NCI-H524 treated with DMSO at 0.1 percent for 48 hours (cell line): ENCODE data around the gene ALDH3A1.

Experiments used
- DNase-seq: peaks from one replicate; lab custom pipeline; 2025; lab: John Stamatoyannopoulos, UW

Gene ALDH3A1

DNA sequence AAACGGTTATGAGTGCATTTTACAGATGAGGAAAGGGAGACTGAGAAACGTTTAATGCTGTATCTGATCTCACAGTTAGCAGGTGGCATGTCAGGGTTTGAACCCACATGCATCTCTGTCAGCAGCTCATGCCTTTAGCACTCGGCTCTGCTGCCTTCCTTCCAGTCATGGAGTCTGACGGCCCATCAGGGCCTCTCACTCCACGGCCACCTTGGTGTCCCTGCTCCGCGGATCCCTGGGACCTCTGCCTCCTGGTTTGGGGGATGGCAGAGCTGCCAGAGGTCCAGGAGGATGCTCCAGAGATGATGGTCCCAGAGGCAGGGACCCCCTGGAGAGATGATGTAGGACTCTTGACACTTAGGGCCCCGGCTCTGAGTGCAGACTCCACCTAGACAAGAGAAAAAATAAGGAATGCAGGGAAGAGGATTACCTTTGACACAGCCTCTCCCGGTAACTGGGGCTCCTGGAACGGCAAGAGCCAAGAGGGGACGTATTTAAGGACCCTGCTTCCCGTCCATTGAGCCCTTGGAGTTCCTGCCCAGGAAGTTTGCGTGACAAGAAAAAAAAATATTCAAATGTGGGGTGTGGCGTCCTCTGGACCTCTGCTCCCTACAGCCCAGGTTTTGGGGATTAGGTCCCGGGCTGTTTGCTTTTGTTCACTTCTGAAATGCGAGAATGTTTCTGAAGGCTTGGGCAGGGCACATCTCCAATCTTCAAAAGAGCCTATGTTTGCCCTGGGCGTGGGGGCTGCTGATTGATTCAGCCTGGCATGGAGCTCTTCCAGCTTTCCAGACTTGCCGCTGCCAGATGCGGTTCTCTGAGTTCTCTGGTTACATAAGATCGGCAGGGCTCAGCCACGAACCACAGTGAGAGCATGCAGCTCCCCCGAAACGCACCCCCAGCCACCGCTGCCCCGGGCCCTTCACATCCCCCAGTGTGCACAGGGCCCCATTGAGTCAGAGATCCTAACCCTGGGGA lies at the start of gene ALDH3A1:
Gene ALDH3A1, minus strand, starts transcription at position 470 of the 978 bp plus-strand sequence. CDS start 3,169 bp downstream, outside the sequence.
- DNase-seq: no peak

DNA sequence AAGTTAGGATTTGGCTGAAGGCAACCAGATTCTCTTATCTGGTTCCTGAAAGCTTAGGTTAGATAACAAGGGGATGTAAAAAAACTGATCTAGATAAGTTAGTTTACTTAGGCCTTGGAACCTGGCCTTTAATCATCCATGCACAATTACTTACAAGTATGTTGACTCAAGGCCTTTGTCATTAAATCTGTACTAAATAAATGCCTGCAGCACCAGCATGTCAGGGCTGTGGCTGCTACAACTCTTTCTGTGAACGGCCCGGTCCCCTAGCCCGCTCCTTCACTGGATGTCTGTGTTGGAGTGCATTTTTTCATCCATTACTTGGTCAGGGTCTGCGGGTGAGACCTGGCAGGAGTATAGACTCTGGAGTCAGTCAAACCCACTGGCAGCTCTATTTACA lies 48.4 kb upstream of the ALDH3A1 start:
- DNase-seq: no peak

DNA sequence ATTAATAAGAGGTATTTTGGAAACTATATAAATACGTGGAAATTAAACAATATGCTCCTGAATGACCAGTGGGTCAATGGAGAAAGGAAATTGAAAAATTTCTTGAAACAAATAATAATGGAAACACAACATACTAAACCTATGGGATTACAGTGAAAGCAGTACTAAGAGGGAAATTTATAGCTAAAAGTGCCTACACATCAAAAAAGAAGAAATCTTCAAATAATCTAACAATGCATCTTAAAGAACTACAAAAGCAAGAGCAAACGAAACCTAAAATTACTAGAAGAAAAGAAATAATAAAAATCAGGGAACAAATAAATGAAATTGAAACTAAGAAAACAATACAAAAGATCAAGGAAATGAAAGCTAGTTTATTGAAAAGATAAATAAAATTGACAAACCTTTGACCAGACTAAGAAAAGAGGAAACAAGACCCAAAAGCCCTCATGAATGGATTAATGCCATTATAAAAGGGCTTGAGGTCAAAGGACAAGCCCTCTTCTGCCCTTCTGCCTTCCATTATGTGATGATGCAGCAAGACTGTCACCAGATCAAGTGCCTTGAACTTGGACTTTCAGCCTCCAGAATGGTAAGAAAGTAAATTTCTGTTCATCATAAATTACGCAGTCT lies 43.9 kb upstream of the ALDH3A1 start:
- no peak for DNase-seq

DNA sequence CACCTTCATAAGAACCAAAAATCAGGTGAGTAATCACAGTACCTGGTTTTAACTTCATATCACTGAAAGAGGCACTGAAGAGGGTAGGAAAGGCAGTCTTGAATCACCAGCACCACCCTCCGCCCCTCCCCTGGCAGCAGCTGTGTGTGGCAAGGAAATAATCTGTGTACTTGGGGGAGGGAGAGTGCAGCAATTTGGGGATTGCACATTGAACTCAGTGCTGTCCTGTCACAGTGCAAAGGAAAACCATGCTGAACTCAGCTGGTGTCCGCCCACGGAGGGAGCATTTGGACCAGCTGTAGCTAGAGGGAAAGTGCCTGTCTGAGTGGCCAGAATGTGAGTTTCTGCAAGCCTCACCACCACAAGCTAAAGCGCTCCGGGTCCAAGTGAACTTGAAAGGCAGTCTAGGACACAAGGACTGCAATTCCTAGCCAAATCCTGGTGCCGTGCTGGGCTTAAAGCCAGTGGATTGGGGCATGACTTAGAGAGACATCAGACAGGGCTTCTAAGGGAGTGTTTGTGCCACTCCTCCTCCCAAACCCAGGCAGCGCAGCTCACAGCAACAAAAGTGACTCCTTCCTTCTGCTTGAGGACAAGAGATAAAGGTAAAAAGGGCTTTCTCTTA lies 39.7 kb upstream of the ALDH3A1 start:
- no peak for DNase-seq

DNA sequence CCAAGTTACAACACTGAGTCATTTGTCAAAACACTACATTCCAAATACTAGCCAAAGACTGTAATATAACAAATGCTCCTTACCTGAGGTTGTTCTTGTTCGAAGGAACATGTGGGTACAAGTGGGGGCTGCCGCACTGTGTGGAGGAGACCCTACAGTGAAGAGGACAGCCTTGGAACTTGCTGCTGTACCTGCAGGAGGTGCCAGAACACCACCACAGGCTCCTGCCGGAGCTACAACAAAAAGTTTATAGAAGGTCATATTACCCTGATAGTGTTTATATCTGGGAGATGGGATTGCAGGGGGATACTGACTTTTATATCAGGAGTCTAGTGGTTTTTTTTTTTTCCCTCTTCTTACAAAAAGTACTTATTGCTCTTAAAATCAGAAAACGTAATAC lies 37.8 kb upstream of the ALDH3A1 start:
- DNase-seq: no peak

DNA sequence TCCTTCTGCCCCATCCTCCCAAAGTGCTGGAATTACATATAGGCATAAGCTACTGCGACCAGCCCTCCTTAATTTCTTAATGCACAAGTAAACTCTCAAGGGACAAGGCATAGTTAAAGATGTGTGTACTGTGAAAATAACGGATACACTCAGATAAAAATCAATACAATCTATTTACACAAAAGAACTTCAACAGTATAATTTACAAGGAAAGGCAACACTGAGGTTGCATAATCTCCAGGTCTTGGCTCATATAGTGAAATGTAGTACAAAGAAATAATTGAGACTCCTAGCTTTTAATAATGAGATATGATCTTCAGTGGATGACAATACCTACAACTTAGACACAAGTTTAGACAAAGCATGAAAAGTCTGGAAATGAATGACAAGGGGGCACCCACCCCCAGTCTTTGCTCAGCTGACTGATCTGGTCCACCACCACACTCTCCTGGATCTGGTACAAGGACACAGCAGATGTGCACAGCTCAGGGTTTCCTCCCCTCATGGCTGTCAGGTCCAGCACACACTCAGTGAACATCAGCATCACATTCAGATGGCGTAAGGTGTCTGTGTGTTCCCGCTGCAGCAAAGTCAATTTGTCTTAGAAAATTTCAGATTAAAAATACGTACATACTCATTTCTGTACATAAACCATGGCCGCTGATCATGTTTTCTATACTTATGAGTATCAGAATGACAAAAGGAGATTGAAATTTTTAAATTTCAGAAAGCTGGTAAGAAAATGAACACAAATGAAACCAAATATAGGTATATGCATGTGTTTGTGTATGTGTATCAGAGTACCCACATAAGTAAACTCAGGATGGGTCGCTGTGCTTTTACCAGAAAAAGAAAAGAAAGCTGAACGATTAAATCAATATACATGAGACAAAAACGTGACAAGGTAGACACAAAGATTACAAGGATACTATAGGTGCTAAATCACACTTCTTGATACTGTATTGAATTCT lies 33.7 kb upstream of the ALDH3A1 start:
- DNase-seq: no peak

DNA sequence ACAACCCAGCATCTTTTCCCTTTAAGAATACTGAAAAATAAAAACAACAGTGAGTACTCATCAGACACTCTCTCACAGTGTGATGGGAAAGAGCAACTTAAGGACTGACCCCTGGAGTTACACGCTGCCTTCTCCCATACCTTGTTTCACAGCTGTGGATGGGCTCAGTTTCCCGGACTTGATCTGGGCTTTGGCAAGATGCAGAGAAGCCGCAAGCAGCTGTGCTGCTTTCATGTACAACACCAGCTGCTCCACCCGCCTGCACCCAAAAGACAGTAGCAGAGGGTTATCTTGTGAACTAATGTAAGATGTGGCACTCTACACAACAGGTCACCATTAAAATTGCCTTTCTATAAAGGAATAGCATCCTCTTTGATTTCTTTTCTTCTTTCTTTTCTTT lies 32.7 kb upstream of the ALDH3A1 start:
- no peak for DNase-seq

DNA sequence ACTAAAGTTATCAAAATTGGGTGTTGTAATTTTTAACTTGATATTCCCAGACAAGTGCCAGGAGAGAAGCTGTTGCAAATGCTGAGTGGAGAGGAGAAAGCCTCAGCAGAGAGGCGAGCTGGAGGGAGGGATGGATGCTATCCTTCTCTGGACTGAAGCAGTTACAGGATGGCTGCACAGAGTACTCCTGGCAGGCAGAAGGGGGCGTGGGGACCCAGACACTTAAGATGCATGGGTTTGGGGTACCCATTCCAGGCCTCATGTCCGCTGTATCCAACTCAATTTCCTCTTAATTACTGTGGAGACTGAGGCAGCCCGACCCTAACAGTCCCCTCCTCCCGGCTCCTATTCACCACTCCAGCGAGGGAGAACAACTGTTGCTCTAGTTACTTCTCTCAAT lies 25.4 kb upstream of the ALDH3A1 start:
- DNase-seq: no peak

DNA sequence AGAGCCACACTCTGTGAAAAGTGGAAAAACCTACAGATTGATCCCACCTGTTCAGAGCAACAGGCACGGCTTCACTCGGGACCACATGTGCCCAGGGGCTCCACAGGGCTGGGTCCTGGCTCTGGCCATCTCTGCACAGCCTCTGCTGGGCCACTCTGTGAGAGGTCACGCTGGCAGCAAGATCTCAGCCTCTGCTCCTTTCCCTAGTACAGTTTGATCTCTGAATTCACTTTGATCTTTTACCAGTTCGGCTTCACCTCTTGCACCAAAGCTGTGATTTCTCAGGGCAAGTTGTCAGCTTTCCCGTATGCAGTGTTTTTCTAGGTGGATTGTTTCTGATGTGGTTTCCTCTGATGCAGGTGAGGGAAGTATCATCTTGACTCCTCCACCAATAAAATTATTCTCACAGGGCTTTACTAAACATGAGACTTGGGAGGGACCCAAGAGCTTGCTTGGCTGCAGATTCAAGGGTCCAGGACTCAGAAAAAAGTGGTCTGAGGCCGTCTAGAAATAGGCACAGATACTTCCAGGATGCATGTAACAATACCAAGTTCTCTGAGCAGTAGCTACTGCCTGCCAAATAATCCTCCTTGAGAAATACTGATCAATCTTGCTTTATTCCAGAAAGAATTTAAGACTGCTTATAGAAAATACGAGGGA lies 24.0 kb upstream of the ALDH3A1 start:
- DNase-seq: no peak

DNA sequence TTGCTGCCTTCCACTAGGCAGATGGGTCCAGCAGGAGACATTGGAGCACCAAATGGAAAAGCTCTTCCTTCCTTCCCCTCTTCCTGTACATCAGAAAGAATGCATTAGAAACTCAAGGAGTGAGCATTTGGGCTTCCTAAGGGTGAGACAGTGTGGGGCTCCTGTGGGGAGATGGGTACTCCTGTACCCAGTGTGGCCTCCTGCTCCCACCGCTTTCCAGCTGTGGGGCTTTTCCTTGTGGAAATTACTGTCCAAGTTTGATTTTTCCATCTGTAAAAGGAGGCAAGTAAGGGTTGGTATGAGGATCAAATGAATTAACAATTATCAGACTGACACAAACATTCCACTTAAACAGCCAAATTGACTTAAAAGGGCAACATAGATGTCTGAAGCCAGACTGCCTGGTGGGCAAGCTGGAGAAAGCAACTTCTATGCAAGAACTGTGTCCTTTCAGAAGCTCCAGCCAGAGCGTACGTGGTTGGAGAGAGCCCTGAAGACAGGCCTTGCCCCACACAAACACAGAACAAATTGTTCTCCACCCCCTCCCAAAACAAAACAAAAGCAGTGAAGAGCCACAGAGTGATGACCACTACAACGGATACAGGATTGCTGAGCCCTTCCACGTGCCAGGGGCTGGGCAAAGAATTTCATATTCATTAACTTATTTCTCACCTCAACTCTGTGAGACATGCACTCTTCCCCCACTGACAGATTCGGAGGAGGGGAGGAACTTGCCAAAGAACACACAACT lies 23.1 kb upstream of the ALDH3A1 start:
- DNase-seq: no peak

DNA sequence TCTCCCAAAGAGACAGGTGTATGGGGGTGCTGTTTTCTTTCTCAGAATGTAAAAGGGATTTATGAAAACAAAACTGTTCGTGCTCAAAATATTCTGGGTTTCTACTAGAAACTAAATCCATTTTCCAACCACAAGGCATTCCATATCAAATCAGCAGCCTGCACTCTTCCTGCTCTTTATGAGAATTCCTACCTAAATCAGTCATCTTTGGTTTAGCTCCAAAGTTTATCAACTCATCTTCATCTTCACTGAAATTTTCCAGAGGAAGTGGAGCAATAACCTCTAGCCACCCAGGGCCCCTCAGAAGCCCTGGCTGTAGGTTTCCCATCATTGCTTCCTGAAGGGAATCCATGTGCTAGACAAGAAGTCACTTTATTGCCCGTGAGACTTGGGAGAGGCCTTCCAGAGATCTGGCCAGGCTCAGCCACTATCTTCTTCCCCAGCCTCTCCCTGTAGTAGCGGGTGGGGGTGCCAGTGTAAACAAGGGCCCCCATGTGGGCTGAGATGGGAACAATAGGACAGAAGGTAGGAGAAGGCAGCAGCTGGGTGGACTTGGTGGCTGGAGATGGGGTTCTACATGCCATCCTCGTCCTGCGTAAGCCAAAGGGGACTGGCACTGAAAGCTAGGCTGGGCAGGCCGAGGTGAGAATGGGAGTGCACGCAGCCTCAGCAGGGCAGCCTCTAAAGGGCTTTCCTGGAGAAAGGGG lies 22.0 kb upstream of the ALDH3A1 start:
- DNase-seq: no peak

DNA sequence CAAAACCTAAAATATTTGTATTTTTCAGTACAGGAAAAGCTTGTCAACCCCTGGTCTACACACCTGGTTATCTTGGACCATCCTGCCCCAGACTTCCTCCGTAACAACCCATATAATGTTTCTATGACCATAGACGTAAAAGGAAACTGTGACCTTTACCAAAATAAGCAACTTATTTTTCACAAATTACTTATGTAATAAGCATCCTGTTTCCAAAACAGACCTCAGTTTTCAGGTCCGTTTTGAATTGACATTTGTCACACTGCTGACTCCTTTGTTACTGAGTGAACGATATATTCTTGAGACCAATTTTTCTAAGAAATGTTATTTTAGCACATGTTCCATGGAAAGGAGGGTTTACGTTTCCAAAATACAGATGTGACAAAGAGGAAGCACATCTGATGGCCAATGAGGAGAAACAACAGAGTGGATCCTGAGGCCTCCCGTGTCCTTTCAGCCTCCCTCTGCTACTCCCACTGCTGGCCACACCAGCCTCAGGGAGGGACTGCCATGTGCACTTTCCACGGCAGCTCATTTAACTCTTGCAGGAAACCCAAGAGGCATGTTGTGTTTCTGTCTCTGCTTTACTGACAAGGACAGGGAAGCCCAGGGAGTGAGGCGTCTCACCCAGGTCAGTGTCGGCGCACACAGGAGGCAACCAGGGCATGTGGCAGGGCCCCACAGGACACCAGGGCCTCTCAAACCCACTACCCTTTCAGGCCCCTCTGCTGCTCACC lies 20.1 kb upstream of the ALDH3A1 start:
- DNase-seq: no peak

DNA sequence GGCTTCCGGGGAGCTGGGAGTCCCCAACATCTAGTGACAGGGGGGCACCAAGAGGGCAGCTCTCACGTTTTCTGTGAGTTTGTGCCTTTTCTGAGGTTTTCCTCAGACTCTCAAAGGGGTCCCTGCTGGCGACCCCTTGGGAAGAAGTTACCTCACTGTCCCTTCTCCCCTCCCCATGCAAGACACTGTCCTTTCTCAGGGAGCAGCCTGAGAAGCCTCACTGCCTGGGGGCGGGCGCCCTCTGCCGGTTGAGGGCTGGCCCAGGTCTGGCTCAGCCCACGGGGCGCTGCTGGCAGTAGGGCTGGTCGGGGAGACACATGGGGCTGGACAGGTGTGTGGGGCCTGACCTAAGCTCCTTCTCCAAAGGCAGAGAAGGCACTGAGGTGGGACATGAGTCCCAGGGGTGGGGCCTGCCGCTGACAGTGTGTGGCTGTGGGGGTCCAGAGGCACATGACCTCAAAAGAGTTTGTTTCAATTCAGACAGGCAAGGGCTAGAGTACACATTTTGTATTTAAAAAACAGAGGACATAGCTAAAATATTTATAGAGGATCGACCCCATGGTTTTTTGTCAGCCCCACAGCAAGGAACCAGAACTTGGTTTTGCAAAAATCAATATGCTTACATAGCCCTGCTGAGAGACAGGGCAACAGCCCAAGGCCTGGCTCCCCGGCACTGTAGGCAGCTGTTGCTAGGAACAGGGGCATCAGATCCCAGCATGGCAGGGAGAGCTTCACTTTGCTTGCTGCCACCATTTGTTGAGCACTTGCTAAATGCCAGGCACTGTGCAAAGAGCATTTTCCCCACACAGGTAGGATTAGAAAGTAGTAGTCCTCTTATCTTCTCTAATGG lies 18.5 kb upstream of the ALDH3A1 start:
- peak; percentile 26 for DNase-seq

DNA sequence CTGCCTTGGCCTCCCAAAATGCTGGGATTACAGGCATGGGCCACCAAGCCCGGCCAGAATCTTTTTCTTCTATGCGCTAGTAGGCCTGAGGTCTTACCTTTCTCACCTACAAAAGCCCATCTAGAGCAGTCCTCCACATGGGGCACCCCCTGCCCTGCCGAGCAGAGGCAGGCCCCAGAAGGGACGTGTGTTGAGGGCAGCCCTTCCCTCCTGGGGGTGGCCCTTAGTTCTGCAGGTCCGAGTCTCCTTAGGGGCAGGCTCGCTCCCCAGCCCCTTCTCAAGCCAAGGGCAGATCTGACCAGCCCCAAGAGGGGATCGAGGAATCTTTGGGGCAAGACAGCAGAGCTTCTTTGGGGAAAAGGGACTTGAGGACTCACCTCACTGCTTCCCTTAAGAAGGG lies 17.9 kb upstream of the ALDH3A1 start:
- no peak for DNase-seq

DNA sequence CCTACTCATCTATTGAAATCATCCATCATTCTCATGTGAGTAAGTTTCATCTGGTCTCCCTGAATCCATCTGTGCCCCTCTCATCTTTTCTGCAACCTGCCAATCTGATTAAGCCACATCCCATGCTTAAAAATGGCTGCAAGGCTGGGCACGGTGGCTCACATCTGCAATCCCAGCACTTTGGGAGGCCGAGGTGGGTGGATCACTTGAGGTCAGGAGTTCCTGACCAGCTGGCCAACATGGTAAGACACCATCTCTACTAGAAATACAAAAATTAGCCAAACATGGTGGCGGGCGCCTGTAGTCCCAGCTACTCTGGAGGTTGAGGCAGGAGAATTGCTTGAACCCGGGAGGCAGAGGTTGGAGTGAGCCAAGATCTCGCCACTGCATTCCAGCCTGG lies 15.9 kb upstream of the ALDH3A1 start:
- DNase-seq: peak; percentile 6

DNA sequence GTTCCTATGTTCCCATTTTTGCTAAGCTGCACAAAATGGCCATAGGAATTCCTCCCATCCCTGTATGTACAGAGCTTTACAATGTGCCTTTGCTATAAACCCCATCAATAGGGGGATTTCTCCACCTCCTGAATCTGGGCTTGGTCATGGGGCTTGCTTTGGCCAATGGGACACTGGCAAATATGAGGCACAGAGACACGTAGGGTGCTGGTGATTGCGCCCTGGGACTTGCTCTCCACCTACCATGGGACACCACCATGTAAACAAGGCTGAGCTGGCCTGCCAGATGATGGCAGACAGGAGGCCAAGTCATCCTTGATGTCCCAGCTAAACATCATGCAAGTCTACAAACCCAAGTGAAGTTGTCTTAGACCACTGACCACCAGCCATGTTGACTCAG lies 15.3 kb upstream of the ALDH3A1 start:
- no peak for DNase-seq

DNA sequence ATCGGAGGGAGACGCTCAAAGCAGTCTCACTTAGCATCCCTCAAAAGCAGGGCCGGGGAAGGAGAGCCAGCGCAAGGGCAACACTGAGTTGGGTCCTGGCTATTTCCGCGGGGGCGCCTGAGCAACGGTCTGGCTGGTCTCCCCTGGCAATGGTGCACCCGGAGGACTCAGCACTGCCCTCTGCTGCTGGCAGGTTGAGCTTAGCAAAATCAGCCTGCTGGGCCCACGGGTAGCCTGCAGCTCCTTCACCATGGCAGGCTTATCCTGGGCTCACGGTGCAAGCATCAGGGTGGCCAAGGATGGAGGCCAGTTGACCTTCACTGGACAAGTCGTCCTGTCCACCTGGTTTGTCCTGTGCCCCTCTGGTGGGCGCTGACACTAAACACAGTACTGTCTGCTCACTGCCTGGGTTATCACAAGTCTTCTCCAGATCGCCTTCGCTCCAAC lies 14.4 kb upstream of the ALDH3A1 start:
- no peak for DNase-seq

DNA sequence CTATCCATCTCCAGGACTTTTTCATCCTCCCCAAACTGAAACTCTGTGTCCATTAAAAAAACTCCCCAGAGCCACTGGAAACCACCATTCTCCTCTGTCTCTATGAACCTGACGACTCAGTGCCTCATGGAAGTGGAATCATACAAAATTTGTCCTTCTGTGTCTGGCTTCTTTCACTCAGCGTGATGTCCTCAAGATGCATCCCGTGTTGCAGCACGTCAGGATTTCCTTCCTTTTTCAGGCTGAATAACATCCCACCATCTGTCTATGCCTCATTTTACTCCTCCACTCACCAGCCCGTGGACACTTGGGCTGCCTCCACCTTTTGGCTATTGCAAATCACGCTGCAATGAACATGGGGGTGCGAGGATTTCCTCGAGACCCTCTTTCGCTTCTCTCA lies 12.6 kb upstream of the ALDH3A1 start:
- no peak for DNase-seq
